Medulla oblongata (tissue), 1 donor: ENCODE results near the gene MARK1.
"Not testable (repeated sequence)": the region's sequence is repeated elsewhere in the genome, so short reads cannot be mapped to it uniquely, and the experiment has no call there.

Experiments
- DNase-seq: peaks from one replicate; pipeline ENCODE4 v3.0.0-alpha.2; 2015; ENCODE audit errors: extremely low spot score

Gene MARK1

GRCh38 chr1:220528679-220529501 is 954 bp downstream of the MARK1 start:
- peak; percentile 63 for DNase-seq

- peak; percentile 32 for DNase-seq
Measured at GRCh38 chr1:220529521-220530020, 1.6 kb downstream of the MARK1 start.

- DNase-seq, result no peak
Measured at GRCh38 chr1:220533504-220534109, 5.7 kb downstream of the MARK1 start.

GRCh38 chr1:220544901-220545303 is 17.0 kb downstream of the MARK1 start:
- no peak for DNase-seq

GRCh38 chr1:220550811-220551399 is 23.0 kb downstream of the MARK1 start:
- no peak for DNase-seq

- no peak for DNase-seq
Measured at GRCh38 chr1:220551718-220552117, 23.8 kb downstream of the MARK1 start.

GRCh38 chr1:220552672-220553260 is 24.8 kb downstream of the MARK1 start:
- no peak for DNase-seq

GRCh38 chr1:220556641-220557040 is 28.7 kb downstream of the MARK1 start:
- DNase-seq, result no peak

- DNase-seq, result no peak
Measured at GRCh38 chr1:220563564-220563963, 35.6 kb downstream of the MARK1 start.

- DNase-seq, result no peak
Measured at GRCh38 chr1:220564216-220564615, 36.3 kb downstream of the MARK1 start.

- no peak for DNase-seq
Measured at GRCh38 chr1:220565670-220566069, 37.7 kb downstream of the MARK1 start.

- DNase-seq, result no peak
Measured at GRCh38 chr1:220566869-220567268, 38.9 kb downstream of the MARK1 start.

- DNase-seq, result no peak
Measured at GRCh38 chr1:220572416-220572815, 44.5 kb downstream of the MARK1 start.

- no peak for DNase-seq
Measured at GRCh38 chr1:220573836-220574235, 45.9 kb downstream of the MARK1 start.

GRCh38 chr1:220575718-220576497 is 48.0 kb downstream of the MARK1 start:
- DNase-seq, result no peak

GRCh38 chr1:220577926-220578325 is 50.0 kb downstream of the MARK1 start:
- no peak for DNase-seq

GRCh38 chr1:220579317-220579716 is 51.4 kb downstream of the MARK1 start:
- no peak for DNase-seq

- no peak for DNase-seq
Measured at GRCh38 chr1:220592714-220593113, 64.8 kb downstream of the MARK1 start.

- no peak for DNase-seq
Measured at GRCh38 chr1:220594356-220594755, 66.4 kb downstream of the MARK1 start.

GRCh38 chr1:220595179-220595578 is 67.2 kb downstream of the MARK1 start:
- no peak for DNase-seq

GRCh38 chr1:220604926-220605325 is 77.0 kb downstream of the MARK1 start:
- DNase-seq, result no peak

- DNase-seq, result not testable (repeated sequence)
Measured at GRCh38 chr1:220605651-220606050, 77.7 kb downstream of the MARK1 start.
